ENCODE results near the gene OR4E2. TPM values are rescaled to one million over a fixed set of nuclear protein-coding genes. Genes with fewer than 3 reads are reported as not detected.

The OR4E2 gene, protein sequence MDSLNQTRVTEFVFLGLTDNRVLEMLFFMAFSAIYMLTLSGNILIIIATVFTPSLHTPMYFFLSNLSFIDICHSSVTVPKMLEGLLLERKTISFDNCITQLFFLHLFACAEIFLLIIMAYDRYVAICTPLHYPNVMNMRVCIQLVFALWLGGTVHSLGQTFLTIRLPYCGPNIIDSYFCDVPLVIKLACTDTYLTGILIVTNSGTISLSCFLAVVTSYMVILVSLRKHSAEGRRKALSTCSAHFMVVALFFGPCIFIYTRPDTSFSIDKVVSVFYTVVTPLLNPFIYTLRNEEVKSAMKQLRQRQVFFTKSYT
- total RNA-seq (2022) (not detected in 2 replicates), Bru-seq, nascent RNA (not detected), BruChase-seq, experiment 1, labeled RNA remaining after a 6-hour chase (not detected), BruChase-seq, experiment 2, labeled RNA remaining after a 2-hour chase (percentile 6 among the genes with signal in this experiment)
- long read RNA-seq = 0 reads

DNA sequence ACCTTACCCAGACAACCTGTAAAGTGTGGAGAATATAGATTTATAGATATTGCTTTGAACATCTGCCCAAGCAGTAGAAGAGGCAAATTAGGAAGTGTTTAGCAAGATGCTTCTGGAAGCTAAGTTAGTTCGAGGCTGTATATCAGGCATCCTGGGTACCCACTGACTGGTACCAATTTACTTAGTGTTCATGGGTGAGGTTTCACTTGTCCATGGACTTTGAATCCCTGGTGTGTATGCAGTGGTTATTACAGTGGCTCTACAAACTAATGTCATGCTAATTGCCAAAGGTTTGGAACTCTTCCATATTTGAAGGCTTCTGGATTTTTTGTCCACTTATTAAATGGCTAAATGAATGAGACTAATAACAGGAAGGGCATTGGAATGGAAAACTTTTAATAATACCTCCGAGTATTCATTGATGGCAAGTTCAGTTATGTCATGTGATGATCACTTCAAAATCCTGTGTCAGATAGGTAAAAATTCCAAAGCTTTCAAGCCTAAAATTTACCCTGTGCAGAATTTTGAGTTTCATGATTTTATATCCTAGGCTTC, at the start of gene OR4E2:
Gene OR4E2 (plus strand): TSS at position 505 of the 555 bp plus-strand sequence. CDS start 11,248 bp downstream, outside the sequence.
- H3K4me3 Mint-ChIP-seq (ENCODE audit: unreplicated experiment) = no peak within 1 kb of the TSS
- H3K27me3 Mint-ChIP-seq (ENCODE audit: insufficient read depth, unreplicated experiment) = peaks cover 47% of the 10 kb centered on the region
- DNase-seq (ENCODE audit: unreplicated experiment) = no peak
- intact Hi-C loops (cut with micrococcal nuclease) = no loop called here
- ChIA-PET POLR2A (interaction anchor here (1.2 kb wide), 1 partner anchor 10 kb away, joined by 4 read pairs; no protein-coding TSS in a partner anchor), CTCF (interaction anchor here (0.6 to 1.0 kb wide), 2 partner anchors 16 to 430 kb away, joined by 3 read pairs; no protein-coding TSS in a partner anchor)
- H3K27ac Mint-ChIP-seq (ENCODE audit: low read depth, unreplicated experiment) = no peak within 1 kb of the TSS
- no TSS peak for BruUV-seq (replicated peaks)
- H3K4me1 Mint-ChIP-seq (ENCODE audit: insufficient read depth, unreplicated experiment) = no peaks in the 10 kb centered on the region
- H3K36me3 Mint-ChIP-seq (ENCODE audit: insufficient read depth, unreplicated experiment) = no peaks in the 10 kb centered on the region
- no peaks in the 10 kb centered on the region for H3K9me3 Mint-ChIP-seq (ENCODE audit: unreplicated experiment)
- TF ChIP-seq, protein P1, sequence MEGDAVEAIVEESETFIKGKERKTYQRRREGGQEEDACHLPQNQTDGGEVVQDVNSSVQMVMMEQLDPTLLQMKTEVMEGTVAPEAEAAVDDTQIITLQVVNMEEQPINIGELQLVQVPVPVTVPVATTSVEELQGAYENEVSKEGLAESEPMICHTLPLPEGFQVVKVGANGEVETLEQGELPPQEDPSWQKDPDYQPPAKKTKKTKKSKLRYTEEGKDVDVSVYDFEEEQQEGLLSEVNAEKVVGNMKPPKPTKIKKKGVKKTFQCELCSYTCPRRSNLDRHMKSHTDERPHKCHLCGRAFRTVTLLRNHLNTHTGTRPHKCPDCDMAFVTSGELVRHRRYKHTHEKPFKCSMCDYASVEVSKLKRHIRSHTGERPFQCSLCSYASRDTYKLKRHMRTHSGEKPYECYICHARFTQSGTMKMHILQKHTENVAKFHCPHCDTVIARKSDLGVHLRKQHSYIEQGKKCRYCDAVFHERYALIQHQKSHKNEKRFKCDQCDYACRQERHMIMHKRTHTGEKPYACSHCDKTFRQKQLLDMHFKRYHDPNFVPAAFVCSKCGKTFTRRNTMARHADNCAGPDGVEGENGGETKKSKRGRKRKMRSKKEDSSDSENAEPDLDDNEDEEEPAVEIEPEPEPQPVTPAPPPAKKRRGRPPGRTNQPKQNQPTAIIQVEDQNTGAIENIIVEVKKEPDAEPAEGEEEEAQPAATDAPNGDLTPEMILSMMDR (IDR thresholded peaks at IDR 0.05; ENCODE audit: unreplicated experiment) = no peak

DNA sequence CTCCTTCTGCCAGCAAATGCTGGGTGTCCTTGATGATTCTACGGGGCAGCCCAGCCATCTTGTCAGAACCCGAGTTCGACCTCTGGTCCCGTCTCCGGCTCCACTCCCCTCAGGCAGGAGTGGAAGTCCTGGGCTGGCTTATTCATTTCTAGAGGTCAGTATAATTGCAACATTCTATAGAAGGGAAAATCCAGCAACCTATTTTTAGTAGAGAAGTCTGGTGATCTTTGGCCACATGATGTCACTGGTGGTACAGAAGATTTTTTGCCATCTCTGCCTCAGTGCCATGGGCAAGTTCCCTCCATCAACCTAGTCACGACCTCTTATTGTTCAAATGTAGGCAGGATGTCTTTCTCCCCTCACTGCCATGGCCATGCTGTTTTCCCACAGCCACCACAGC, 41.3 kb upstream of the OR4E2 start:
- intact Hi-C loops (cut with micrococcal nuclease) = no loop called here
- H3K27ac Mint-ChIP-seq (ENCODE audit: low read depth, unreplicated experiment) = no peak overlapping the region
- CTCF ChIA-PET = no interaction called here

DNA sequence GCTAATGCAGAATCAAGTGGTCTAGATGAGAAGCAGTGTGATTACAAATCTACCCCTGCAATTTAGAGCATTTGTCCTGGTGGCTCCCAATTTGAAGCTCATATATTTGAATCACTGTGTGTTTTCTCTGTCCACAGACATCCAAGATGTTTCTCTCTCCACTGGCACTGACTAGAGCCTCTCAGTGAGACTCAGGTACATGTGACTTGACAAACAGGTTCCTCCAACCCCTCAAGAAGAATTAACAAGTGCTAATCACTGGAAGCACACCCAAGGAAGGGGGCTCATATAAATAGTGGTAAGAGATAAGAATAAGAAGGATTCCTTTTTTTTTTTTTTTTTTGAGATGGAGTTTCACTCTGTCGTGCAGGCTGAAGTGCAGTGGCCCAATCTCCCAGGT, 39.4 kb upstream of the OR4E2 start:
- TF ChIP-seq, protein P1 (IDR thresholded peaks at IDR 0.05; ENCODE audit: unreplicated experiment) = no peak
- intact Hi-C loops (cut with micrococcal nuclease) = no loop called here
- Mint-ChIP-seq H3K4me3 (ENCODE audit: unreplicated experiment) (no peak overlapping the region), H3K4me1 (ENCODE audit: insufficient read depth, unreplicated experiment) (no peaks in the 10 kb centered on the region), H3K36me3 (ENCODE audit: insufficient read depth, unreplicated experiment) (no peaks in the 10 kb centered on the region), H3K9me3 (ENCODE audit: unreplicated experiment) (no peaks in the 10 kb centered on the region), H3K27ac (ENCODE audit: low read depth, unreplicated experiment) (no peak overlapping the region), H3K27me3 (ENCODE audit: insufficient read depth, unreplicated experiment) (peaks cover 47% of the 10 kb centered on the region)
- DNase-seq (ENCODE audit: unreplicated experiment) = no peak
- ChIA-PET POLR2A (no interaction called here), CTCF (interaction anchor here (0.6 kb wide), 1 partner anchor 234 kb away, joined by 3 read pairs; no protein-coding TSS in a partner anchor)
- BruUV-seq (replicated peaks) = no TSS peak

More for the DNA sequence above, 41.3 kb upstream of the OR4E2 start:
- peaks cover 49% of the 10 kb centered on the region for H3K27me3 Mint-ChIP-seq (ENCODE audit: insufficient read depth, unreplicated experiment)
- DNase-seq (ENCODE audit: unreplicated experiment) = no peak
- no TSS peak for BruUV-seq (replicated peaks)
- H3K36me3 Mint-ChIP-seq (ENCODE audit: insufficient read depth, unreplicated experiment) = no peaks in the 10 kb centered on the region
- POLR2A ChIA-PET = no interaction called here
- no peak overlapping the region for H3K4me3 Mint-ChIP-seq (ENCODE audit: unreplicated experiment)
- H3K4me1 Mint-ChIP-seq (ENCODE audit: insufficient read depth, unreplicated experiment) = no peaks in the 10 kb centered on the region
- TF ChIP-seq, protein P1 (IDR thresholded peaks at IDR 0.05; ENCODE audit: unreplicated experiment) = no peak
- H3K9me3 Mint-ChIP-seq (ENCODE audit: unreplicated experiment) = no peaks in the 10 kb centered on the region

DNA sequence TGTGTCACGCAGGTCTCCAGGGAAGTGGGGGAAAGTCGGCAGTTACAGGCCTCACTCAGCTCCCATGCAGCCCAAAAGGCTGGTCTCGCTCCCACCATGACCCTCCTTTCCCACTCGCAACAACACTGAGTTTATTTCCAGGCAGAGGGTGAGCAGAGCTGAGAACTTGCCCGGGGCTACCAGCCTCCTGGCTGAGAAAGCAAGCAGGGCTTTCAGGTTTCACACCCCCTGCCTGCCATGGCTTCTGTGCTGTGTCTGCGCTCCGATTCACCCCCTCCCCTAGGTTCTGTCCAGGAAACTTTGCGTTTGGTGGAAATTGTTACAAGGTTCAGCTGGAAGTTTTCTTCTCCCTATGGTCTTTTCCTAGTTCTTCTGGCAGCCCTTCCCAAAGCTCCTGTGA, 36.0 kb upstream of the OR4E2 start:
- POLR2A ChIA-PET = no interaction called here
- no peaks in the 10 kb centered on the region for H3K36me3 Mint-ChIP-seq (ENCODE audit: insufficient read depth, unreplicated experiment)
- intact Hi-C loops (cut with micrococcal nuclease) = no loop called here
- no peak for DNase-seq (ENCODE audit: unreplicated experiment)
- TF ChIP-seq, protein P1 (IDR thresholded peaks at IDR 0.05; ENCODE audit: unreplicated experiment) = no peak
- CTCF ChIA-PET = no interaction called here
- no peak overlapping the region for H3K4me3 Mint-ChIP-seq (ENCODE audit: unreplicated experiment)
- H3K27ac Mint-ChIP-seq (ENCODE audit: low read depth, unreplicated experiment) = no peak overlapping the region
- no peaks in the 10 kb centered on the region for H3K9me3 Mint-ChIP-seq (ENCODE audit: unreplicated experiment)
- BruUV-seq (replicated peaks) = no TSS peak
- no peaks in the 10 kb centered on the region for H3K4me1 Mint-ChIP-seq (ENCODE audit: insufficient read depth, unreplicated experiment)
- H3K27me3 Mint-ChIP-seq (ENCODE audit: insufficient read depth, unreplicated experiment) = peaks cover 31% of the 10 kb centered on the region

Measured in MCF 10A (cell line).